ENCODE results near the gene MOCS3.

DNA sequence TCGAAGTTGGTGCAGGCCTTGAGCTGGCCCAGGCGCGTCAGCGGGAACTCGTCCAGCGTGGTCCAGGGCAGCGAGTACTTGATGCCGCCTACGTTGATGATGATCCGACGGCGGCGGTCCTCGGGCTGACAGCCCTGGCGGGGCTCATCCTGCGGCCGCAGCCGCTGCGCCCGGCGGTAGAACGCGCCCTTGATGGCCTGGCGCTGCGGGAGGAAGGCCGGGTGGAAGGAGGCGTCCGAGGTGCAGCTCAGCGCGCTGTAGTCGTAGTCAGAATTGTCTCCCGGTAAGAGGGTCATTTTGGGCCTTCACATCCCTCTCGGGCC is 51.4 kb downstream of the MOCS3 start:
- TF ChIP-seq, protein P1, sequence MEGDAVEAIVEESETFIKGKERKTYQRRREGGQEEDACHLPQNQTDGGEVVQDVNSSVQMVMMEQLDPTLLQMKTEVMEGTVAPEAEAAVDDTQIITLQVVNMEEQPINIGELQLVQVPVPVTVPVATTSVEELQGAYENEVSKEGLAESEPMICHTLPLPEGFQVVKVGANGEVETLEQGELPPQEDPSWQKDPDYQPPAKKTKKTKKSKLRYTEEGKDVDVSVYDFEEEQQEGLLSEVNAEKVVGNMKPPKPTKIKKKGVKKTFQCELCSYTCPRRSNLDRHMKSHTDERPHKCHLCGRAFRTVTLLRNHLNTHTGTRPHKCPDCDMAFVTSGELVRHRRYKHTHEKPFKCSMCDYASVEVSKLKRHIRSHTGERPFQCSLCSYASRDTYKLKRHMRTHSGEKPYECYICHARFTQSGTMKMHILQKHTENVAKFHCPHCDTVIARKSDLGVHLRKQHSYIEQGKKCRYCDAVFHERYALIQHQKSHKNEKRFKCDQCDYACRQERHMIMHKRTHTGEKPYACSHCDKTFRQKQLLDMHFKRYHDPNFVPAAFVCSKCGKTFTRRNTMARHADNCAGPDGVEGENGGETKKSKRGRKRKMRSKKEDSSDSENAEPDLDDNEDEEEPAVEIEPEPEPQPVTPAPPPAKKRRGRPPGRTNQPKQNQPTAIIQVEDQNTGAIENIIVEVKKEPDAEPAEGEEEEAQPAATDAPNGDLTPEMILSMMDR (IDR thresholded peaks at IDR 0.05): no peak
- TF ChIP-seq POLR2A (IDR thresholded peaks at IDR 0.05) (no peak), EP300 (IDR thresholded peaks at IDR 0.05) (no peak)

Data from ovary (tissue), 3 donors.